ENCODE data around the gene TRIM7. TPM values are rescaled to one million over a fixed set of nuclear protein-coding genes. Genes with fewer than 3 reads are reported as not detected.

Gene TRIM7
- total RNA-seq, 1 experiment from 2014 or later = 46.8 TPM

DNA sequence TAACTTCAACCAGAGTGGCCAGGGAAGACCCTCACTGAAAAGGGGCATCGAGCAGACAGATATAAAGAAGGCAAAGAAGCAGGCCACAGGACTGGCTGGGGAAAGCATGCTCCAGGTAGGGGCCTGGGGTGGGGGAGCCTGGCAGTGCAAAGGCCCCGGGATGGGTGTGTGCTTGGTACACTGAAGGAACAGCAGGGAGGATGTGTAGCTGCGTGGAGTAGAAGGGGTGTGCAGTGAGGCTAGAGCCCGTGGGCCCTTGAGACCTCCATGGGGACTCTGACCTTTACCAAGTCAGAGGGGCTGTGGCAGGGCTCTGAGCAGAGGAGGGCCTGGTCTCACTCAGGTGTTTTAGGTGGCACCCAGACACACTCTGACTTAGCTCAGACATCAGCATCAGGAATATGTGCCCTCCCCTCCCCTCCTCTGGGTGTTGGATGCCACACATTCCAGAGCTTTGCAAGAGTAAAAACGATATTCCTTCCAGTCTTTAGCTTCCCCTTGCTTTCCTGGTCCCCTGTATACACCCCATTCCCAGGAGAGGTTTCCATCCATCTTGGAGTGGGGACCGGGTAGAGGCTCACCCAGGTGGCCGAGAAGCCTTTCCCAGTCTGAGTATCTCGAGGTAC is 7.6 kb downstream of the TRIM7 start:
- DNase-seq (ENCODE audit: extremely low read depth, low read depth) = no peak

DNA sequence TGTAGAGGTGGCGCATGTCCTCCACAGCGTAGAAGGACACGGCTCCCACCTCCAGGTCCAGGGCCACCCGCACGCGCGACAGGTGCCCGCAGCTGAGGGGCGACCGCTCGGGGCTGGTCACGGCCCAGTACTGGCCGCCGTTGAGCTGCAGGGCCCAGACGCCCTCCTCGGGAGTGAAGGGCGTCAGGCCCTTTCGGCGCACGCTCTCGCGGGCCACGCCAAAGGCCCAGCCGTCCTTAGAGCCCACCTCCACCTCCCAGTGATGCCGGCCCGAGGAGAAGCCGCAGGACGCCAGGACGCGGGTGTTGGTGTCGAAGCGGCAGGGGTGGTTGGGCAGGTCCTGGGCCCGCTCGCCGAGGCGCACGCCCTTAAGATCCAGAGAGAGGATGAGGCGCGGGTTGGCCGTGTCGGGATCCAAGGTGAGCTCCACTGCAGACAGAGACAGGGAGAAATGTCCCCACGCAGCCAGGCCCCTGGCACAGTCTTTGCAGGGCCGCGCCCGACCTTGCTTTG is 9.7 kb downstream of the TRIM7 start:
- no peak for DNase-seq (ENCODE audit: extremely low read depth, low read depth)

DNA sequence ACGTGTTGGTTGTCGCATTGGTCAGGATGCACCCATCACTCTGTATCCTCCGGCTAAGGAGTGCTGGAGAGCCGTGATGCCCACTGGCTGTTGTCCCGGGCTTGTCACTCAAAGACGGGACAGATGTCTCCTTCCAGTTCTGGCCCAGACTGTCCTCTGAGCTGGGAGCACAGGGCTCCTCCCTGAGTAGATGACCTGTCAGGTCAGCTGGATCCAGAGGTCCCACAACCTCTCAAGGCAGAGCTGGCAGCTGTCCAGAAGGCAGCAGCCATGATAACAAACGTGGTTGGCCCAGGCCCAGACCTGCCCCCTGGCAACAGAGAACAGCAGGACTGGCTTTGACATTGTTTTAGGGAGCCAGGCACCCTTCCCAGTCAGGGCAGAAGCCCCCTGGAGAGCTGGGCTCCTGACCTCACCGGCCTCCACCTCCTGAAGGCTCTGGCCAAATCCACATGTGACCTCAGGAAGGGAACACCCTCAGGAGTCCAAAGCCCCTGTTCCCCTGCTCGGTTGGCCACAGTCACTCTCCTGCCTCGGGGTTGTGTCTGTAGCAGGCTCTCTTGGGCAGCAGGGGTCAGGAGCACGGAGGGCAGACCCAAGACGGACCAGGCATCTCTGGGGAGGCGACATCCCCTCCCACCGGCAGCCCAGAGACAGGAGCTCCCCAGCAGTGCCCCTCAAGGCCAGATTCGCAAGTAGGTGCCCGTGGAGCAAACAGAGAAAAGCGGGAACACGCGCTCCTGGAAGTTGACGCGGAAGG is 10.3 kb downstream of the TRIM7 start:
- DNase-seq (ENCODE audit: extremely low read depth, low read depth) = no peak

DNA sequence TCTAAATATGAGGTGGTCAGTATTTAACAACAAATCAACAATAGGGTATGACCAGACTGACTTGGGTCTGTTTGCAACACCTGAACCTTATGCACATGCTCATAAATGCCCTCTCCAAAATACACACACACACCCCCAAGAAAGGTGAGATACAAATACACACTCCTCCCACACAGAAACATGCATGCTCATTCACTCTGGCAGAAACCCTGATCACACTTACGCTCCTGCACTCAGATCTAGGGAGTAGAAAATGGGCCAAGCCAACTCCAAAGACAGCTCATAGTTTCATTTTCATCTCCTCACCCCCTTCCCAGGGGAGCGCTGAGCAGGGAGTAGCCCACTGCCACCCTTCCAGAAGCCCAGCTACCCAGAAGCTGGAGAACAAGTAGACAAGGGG is 11.3 kb downstream of the TRIM7 start:
- DNase-seq (ENCODE audit: extremely low read depth, low read depth) = no peak

DNA sequence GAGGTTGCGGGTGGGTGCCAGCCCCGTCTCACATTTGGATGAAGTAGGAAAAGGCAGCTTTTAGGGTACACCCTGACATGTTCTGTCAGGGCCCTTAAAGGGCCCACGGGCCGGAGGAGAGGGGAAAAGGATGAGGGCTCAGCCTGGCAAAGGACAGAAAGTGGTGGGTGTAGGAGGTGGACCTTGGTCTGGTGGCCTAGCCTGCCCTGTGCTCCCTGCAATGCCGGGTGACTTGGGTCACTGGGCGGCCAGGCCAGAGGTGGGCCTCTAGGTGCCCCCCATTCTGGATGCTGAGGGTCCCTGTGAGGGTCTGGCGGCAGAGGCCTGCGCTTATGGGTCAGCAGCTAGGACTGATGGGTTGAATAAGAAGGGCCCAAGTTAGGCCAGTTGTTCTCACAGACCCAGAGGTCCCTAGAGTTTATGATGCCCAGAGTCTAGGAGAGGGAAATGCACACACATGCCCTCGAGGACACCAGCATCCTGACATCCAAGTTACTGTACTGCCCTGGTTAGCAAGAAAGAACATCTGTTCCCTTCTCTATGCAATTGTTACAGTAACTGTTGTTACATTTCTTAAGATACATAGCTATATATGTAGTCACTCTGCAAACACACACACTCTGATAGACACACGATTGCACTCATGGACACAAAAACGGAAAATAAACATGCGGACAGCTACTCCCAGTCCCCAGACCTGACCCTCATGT is 12.5 kb downstream of the TRIM7 start:
- no peak for DNase-seq (ENCODE audit: extremely low read depth, low read depth)

DNA sequence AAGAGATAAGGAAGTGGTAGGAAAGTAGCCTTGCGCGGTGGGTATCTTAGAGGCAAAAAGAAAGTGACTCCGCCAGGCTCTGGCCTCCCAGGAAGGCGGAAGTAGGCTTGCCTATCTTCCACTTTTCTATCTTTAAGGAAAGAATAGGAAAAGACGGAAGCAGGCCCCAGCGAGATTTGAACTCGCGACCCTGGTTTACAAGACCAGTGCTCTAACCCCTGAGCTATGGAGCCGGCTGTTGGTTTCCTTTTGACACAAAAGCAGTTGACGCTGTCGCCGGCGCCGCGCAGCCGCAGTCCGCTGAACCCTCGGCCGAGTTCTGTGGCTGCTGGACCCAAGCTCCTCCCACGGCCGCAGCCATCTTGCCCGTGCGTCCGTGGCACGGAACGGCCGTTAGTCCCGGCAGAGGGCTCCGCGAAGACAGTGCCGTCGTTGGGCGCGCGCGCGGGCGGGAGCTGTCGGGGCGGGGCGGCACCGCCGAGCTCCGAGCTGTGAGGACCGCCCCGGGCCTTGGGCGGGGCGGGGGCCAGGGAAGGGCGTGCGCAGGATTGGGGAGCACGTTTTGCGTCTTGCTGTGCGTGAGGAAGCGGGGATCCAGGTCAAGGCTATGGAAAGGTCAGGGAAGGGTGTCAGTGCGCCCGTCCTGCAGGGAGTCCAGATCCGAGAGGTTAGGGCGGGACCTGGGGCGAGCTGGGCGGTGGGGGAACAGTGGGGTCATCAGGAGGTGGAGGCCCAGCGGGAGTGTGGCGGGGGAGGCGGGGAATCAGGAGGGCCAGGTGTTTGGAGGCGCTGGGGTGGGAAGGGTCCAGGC is 13.3 kb downstream of the TRIM7 start:
- peak; percentile 96 for DNase-seq (ENCODE audit: extremely low read depth, low read depth)

DNA sequence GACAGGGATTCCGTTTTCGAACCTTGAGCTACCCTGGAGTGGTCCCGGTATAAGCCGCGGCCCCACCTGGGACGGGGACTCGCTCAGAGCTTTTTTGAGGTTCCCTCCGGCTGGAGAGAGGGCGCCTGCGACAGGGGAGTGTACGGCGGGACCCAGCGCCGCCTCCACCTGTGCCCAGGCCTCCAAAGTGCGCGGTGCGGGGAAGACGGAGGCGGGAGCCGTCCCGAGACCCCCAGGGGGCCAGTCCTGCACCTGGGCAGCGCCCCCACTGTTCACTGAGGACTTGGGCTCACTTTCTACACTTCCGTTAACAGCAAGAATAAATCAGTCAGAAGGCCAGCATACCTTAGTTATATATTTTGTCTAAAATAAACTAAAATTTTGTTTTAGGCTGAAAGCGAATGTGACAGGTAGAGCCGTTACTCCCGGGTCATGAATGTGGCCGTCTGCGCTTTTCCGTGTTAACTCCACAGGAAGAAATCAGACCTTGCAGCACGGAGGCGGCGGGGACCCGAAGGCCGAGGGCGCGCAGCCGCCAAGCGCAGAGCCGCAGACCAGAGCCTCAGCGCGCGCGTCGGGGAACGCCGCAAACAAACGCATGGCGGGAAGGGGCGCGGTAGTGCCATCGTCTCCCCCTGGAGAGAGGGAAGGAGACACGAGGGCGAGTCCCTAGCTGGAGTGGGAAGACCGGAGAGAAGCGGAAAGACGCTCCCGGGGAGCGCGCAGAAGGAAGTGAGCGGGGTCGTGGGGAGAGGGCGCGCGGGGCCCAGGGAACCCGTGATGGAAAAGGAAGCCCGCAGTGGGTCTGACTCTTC is 14.1 kb downstream of the TRIM7 start:
- DNase-seq (ENCODE audit: extremely low read depth, low read depth) = no peak

DNA sequence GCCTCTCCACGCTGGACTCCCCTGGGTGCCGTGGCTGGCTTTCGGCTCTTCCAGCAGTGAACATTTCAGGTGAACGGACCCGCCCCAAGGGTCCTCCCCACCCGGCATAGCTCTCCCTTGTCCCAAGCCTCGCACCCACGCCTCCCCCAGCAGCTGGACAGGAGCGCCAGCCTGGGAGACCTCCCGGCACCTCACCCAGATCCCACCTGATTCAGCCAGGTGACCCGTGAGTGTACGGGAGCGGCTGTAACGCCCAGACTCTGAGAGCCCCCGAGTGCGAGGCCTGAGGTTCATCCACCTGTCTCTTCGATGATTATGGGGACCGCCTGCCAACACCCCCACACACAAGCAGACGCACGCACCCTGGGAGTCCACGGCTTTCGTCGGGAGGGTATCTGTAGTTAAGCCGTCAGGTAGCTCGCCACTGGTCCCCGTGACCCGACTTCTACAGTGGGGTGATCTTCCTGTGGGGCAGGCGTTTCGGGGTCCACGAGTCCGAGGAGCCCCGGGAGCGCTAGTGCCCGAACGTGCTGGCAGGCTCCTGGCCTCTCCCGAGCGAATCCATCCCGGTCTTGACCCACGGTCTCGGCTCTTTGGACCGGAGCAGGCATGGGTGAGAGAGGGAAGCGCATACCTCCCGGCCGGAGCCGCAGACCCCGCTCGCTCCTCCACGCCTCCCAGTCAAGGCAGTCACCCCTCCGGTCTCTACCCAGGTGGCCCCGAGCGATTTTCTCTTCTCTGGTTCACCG is 14.9 kb downstream of the TRIM7 start:
- DNase-seq (ENCODE audit: extremely low read depth, low read depth) = no peak

DNA sequence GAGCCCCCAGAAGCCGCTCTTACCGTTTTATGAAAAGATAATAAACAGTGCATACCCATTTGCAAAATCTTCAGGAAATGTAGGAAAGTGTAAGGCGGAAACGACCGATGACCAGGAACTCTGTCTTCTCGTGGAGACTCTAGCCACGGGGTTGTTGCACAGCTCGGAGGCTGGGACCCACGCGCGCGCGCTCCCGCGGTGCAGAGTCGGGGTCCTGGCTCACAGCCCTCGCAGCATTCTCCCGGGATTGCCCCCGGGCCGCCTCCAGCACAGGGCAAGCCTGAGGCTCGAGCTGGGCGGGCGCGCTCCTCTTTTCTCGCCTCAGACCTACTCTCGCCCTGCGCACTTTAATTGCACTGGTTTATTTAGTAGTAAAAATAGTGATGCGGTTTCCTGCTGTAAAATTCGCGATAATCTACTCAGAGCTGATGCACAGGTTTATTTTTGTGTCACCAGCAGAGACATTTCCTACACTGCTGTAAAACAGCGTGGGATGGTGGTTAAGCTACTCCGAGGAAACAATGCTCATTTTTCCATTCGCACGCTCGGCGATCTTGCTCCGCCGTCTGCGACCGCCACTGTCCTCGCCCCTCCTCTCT is 15.5 kb downstream of the TRIM7 start:
- no peak for DNase-seq (ENCODE audit: extremely low read depth, low read depth)

DNA sequence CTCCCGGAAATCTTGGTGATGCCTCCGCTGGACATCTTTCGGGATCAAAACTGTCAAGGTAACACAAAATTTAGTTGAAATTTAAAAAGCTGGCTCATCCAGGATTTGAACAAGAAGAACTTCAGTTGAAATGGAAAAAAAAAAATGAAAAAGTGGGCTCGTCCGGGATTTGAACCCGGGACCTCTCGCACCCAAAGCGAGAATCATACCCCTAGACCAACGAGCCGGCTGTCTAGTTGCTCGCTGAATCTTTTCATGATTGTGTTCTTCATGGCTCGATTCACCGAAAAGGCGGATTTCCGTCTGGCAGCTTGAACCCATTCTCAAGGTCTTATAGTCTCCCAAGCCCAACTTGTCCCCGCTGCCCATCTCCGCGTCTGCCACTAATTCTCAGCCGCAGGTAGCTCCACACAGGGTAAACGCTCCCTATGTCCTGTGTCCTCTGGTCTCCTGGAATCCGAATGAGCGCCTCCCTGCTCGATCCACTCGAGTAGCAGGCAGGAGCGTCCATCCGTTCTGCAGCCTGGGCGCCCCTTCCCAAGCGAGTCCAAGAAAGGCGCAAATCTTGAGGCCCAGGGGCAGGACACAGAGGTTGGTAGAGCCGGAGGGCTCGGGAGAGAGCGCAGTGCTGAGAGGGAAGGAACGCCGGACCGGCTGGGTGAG is 16.2 kb downstream of the TRIM7 start:
- peak; percentile 89 for DNase-seq (ENCODE audit: extremely low read depth, low read depth)

DNA sequence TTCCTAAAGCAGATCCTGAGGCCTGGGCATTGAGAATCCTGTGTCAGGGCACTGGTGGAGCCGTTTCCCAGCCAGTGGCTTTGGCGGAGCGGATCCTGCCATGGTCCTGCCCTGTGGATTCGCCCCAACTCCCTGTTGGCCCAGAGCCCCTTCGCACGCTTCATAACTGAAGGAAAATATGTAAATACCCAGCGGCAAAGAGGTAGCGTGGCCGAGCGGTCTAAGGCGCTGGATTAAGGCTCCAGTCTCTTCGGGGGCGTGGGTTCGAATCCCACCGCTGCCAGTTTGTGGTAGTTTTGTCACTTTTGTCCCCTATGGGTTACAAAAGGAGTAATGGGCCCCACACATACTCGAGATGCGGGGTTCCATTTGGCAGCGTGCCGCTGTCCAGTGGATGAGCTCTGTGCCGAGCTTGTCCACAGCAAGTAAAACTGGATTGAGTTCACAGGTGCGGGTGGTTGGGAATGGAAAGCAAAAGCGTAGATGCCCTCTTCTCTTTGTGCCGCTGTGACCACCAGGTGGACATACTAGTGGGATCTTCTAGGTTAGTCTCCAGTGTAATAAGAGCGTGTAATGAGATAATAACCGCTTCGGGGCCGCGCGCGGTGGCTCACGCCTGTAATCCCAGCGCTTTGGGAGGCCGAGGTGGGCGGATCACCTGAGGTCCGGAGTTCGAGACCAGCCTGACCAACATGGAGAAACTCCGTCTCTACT is 17.3 kb downstream of the TRIM7 start:
- DNase-seq (ENCODE audit: extremely low read depth, low read depth) = peak; percentile 89

DNA sequence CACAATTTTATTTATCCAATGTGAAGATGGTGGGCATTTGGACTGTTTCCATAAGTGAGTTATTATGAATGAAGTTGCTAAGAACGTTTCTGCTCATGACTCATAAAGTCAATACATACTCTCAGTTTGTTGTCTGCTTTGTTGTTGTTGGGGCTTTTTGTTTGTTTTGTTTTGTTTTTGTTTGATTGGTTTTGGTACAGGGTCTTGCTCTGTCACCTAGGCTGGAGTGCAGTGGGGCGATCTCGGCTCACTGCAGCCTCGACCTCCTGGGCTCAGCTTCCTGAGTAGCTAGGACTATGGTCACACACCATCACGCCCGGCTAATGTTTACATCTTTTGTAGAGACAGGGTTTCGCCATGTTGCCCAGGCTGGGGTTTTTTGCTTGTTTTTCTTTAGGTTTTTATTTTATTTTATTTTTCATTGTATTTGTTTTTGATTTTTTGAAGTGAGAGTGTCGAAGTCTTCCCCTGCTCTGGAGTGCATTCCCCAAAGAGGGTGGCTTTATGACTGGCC is 18.0 kb downstream of the TRIM7 start:
- no peak for DNase-seq (ENCODE audit: extremely low read depth, low read depth)

DNA sequence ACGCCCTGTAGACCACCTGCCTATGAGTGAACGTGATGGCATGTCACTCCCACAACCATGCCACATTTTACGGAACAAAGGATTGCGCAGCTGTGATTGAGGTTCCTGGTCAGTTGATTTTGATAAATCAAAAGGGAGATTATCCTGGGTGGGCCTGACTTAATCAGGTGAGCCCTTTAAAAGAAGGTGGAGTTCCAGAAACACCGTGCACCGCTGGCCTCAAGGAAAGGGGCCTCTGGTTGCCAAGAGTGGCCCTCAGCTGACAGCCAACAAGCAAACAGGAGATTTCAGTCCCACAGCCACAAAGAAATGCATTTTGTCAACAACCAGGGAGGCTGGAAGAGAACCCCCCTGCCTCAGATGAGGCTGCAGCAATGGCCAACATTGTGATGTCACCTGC is 19.0 kb downstream of the TRIM7 start:
- DNase-seq (ENCODE audit: extremely low read depth, low read depth) = no peak

DNA sequence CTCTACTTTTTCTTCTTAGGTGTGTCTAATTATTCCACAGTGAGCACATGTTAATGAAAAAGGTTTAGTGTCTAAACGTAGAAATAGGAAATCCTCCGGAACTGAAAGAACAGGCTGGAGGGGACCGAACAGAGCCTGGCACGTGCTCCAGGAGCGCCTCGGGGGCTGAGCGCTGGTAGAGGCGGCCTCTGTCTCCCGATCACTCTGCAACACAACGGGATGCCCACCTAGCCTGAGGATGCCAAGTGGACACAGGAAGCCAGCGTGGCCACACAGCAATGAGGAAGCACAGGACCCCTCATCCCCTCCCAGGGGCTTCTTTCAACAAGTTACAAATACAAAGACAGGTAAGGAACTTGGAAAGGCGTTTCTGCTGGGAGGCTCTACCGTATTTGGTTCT is 19.4 kb downstream of the TRIM7 start:
- DNase-seq (ENCODE audit: extremely low read depth, low read depth) = no peak

DNA sequence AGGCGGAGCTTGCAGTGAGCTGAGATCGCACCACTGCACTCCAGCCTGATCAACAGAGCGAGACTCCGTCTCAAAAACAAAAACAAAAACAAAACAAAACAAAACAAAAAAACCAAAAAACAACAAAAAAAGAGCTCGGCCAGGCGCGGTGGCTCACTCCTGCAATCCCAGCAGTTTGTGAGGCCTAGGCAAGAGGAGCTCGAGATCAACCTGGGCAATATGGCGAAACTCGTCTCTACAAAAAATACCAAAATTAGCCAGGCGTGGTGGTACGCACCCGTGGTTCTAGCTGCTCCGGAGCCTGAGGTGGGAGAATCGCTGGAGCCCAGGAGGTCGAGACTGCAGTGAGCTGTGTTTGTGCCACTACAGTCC is 20.2 kb downstream of the TRIM7 start:
- DNase-seq (ENCODE audit: extremely low read depth, low read depth) = no peak

DNA sequence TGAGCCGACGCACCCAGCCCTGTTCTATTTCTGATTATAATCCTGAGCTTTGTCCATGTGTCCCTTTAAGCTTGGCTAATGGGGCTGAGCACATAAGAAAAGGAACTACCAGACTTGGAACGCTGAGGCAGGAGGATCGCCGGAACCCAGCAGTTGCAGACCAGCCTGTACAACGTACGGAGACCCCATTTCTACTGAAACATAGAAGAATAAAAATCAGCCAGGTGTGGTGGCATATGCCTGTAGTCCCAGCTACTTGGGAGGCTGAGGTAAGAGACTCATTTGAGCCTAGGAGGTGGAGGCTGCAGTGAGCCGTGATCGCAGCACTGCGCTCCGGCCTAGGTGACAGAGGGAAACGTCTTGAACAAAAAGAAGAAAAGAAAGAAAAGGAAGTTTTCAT is 22.3 kb downstream of the TRIM7 start:
- DNase-seq (ENCODE audit: extremely low read depth, low read depth) = no peak

Measured in NCI-H460 (cell line).